ENCODE results near the gene BANP.

BANP gene

DNA sequence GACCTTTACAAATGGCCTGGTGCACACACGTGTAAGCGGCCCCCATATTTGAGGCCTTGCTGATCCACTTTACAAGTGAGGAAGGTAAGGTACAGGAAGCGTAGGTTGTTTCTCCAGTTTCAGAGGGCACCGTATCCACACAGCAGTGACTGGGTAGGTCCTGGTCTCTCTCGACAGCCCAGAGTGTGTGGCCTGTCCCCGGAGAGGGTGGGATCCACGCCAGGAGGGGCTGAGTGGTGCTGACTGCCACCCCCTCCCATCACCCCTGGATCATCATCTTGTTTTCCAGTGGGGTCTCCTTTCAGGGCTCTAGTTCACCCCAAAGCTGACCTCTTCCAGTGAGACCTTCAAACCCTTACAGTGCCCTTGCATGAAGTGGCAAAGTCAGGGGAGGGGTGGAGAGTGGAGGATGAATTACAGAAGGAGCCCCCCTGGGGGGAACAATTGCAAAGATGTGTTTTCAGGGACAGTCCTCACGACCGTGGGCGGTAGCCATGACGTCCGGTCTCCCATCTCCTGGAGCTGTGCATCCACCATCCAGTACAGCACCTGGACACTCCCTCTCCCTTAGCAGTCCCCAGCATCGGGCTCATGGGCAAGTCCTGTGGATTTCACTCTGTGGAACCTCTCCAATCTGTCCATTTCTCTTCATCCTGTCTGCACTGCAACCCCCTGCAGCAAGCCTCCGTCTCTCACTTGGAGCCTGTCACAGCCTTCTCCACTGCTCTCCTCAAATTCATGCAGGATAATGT lies 4.5 kb upstream of the BANP start:
- Histone ChIP-seq H3K9me3 (ENCODE audit: control insufficient read depth, insufficient read depth, low read length) (no peaks in the 10 kb centered on the region), H3K4me3 (ENCODE audit: low read depth, low read length) (no peak overlapping the region), H3K9ac (ENCODE audit: low read depth, low read length) (no peak overlapping the region), H3K4me1 (ENCODE audit: control insufficient read depth, insufficient read depth, low read length) (peaks cover 3% of the 10 kb centered on the region), H3K27me3 (ENCODE audit: control insufficient read depth, insufficient read depth, low read length) (no peaks in the 10 kb centered on the region), H3K36me3 (ENCODE audit: control insufficient read depth, insufficient read depth, low read length) (no peaks in the 10 kb centered on the region)

DNA sequence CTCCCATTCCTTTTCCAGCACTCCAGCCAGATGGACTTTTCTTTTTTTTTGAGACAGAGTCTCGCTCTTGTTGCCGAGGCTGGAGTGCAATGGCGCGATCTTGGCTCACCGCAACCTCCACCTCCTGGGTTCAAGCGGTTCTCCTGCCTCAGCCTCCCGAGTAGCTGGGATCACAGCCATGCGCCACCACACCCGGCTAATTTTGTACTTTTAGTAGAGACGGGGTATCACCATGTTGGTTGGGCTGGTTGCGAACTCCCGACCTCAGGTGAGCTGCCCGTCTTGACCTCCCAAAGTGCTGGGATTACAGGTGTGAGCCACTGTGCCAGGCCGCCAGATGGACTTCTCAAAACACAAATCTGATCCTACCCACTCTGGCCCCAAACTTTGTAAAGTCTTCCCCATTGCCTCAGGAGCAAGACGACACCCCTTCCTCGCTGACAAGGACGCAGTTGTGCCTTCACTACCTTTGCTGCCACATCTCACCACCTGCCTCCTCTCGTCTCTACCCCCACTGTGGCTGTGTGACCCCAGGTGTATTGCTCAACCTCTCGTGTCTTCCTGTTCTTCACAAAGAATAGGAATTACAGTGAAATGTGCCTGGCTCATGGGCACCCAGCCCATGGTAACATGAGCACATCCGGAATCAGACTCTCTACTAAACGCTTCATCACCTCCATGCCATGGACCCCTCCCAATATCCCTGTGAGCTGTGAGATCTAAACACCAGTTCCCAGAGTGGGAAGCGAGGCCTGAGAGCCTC lies 3.7 kb upstream of the BANP start:
- H3K9ac ChIP-seq (ENCODE audit: low read depth, low read length): no peak overlapping the region
- no peak overlapping the region for H3K4me3 ChIP-seq (ENCODE audit: low read depth, low read length)
- peaks cover 3% of the 10 kb centered on the region for H3K4me1 ChIP-seq (ENCODE audit: control insufficient read depth, insufficient read depth, low read length)
- H3K27me3 ChIP-seq (ENCODE audit: control insufficient read depth, insufficient read depth, low read length): no peaks in the 10 kb centered on the region
- H3K9me3 ChIP-seq (ENCODE audit: control insufficient read depth, insufficient read depth, low read length): no peaks in the 10 kb centered on the region
- no peaks in the 10 kb centered on the region for H3K36me3 ChIP-seq (ENCODE audit: control insufficient read depth, insufficient read depth, low read length)

DNA sequence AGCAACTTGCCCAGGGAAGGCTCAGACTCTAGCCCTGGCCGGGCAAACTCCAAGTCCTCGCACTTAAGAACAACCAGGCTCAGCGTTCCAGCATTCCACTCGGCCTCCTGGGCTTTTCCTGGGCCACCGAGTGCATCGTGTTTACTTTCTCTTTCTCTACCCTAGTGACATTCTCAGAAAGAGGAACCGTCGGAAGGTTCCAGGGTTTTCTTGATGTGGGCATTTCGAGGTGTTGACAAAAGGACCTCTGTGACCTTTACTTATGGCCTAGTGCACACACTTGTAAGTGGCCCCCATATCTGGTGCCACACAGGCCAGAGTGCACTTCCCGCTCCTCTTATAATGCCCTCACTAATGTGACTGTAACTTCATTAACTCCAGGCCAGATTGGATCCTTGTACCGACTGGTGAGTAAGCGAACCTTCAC lies 3.1 kb upstream of the BANP start:
- H3K4me1 ChIP-seq (ENCODE audit: control insufficient read depth, insufficient read depth, low read length): peaks cover 3% of the 10 kb centered on the region
- no peak overlapping the region for H3K4me3 ChIP-seq (ENCODE audit: low read depth, low read length)
- H3K36me3 ChIP-seq (ENCODE audit: control insufficient read depth, insufficient read depth, low read length): no peaks in the 10 kb centered on the region
- no peak overlapping the region for H3K9ac ChIP-seq (ENCODE audit: low read depth, low read length)
- H3K9me3 ChIP-seq (ENCODE audit: control insufficient read depth, insufficient read depth, low read length): no peaks in the 10 kb centered on the region
- no peaks in the 10 kb centered on the region for H3K27me3 ChIP-seq (ENCODE audit: control insufficient read depth, insufficient read depth, low read length)

DNA sequence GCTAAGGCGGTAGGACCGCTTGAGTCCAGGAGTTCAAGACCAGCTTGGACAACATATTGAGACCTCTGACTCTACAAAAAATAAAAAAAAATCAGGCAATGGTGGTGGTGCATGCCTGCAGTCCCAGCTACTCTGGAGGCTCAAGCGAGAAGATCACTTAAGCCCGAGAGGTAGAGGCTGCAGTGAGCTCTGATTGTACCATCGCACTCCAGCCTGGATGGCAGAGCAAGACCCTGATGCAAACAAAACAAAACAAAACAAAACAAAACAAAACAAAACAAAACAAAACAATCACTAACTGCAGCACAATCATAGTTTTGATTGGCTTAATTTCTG lies 2.5 kb upstream of the BANP start:
- Histone ChIP-seq H3K4me1 (ENCODE audit: control insufficient read depth, insufficient read depth, low read length) (peaks cover 3% of the 10 kb centered on the region), H3K4me3 (ENCODE audit: low read depth, low read length) (no peak overlapping the region), H3K27me3 (ENCODE audit: control insufficient read depth, insufficient read depth, low read length) (no peaks in the 10 kb centered on the region), H3K9me3 (ENCODE audit: control insufficient read depth, insufficient read depth, low read length) (no peaks in the 10 kb centered on the region), H3K36me3 (ENCODE audit: control insufficient read depth, insufficient read depth, low read length) (peaks cover 4% of the 10 kb centered on the region), H3K9ac (ENCODE audit: low read depth, low read length) (no peak overlapping the region)

DNA sequence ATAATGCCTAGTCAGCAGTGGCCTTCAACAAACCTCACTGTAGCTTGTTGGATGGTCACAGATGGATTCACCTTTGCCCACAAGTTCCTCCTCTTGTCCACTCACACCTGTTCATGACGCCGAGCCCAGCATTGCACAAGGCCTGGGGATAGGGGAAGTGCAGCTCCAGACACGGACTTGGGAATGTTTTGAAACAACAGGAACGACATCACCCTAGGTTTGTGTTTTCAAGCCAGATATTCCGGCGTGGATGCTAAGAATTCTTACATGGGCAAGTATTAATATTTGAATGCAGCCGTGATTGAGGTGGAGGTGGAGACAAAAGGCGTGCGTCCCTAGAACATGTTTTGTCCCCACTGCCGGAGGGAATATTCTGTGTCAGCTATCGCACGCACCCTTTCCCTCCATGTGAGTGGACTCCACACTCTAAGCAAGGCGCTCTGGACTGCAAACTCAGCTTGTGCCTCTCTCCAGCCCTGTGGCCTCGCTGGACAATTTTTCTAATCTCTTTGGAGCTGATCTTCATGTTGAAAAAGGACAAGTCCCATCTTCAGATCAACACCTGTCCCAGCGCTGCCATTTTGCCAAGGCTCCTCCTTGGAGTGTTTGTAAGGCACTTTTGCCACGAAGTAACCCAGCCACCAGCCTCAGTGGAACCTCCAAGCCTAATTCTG lies 2.0 kb upstream of the BANP start:
- Histone ChIP-seq H3K9me3 (ENCODE audit: control insufficient read depth, insufficient read depth, low read length) (no peaks in the 10 kb centered on the region), H3K36me3 (ENCODE audit: control insufficient read depth, insufficient read depth, low read length) (peaks cover 6% of the 10 kb centered on the region), H3K4me3 (ENCODE audit: low read depth, low read length) (no peak overlapping the region), H3K27me3 (ENCODE audit: control insufficient read depth, insufficient read depth, low read length) (no peaks in the 10 kb centered on the region), H3K4me1 (ENCODE audit: control insufficient read depth, insufficient read depth, low read length) (peaks cover 3% of the 10 kb centered on the region), H3K9ac (ENCODE audit: low read depth, low read length) (no peak overlapping the region)

- H3K4me1 ChIP-seq (ENCODE audit: control insufficient read depth, insufficient read depth, low read length): peaks cover 3% of the 10 kb centered on the region
- H3K9me3 ChIP-seq (ENCODE audit: control insufficient read depth, insufficient read depth, low read length): no peaks in the 10 kb centered on the region
- H3K4me3 ChIP-seq (ENCODE audit: low read depth, low read length): peak overlapping the region; percentile 90
- peaks cover 9% of the 10 kb centered on the region for H3K36me3 ChIP-seq (ENCODE audit: control insufficient read depth, insufficient read depth, low read length)
- no peaks in the 10 kb centered on the region for H3K27me3 ChIP-seq (ENCODE audit: control insufficient read depth, insufficient read depth, low read length)
- peak overlapping the region; percentile 97 for H3K9ac ChIP-seq (ENCODE audit: low read depth, low read length)
These were observed 611 bp downstream of the BANP start for GRCh38 chr16:87951552-87952538.

DNA sequence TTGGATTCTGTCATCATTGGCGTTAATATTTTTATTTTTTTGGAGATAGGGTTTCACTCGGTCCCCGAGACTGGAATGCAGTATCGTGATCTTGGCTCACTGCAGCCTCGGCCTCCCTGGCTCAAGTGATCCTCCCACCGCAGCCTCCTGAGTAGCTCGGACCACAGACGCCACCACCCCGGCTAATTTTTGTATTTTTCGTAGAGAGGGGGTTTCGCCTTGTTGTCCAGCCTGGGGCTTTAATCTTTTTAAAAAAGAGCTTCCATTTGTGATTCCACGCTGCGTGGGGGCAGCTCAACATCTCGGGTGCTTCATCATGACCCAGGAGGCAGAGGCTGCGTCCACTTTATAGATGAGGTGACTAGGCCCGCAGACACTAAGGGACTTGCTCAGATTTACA lies 1.5 kb downstream of the BANP start:
- Histone ChIP-seq H3K4me1 (ENCODE audit: control insufficient read depth, insufficient read depth, low read length) (peaks cover 3% of the 10 kb centered on the region), H3K36me3 (ENCODE audit: control insufficient read depth, insufficient read depth, low read length) (peaks cover 14% of the 10 kb centered on the region), H3K9ac (ENCODE audit: low read depth, low read length) (no peak overlapping the region), H3K27me3 (ENCODE audit: control insufficient read depth, insufficient read depth, low read length) (no peaks in the 10 kb centered on the region), H3K4me3 (ENCODE audit: low read depth, low read length) (no peak overlapping the region), H3K9me3 (ENCODE audit: control insufficient read depth, insufficient read depth, low read length) (no peaks in the 10 kb centered on the region)

- Histone ChIP-seq H3K9me3 (ENCODE audit: control insufficient read depth, insufficient read depth, low read length) (no peaks in the 10 kb centered on the region), H3K4me3 (ENCODE audit: low read depth, low read length) (no peak overlapping the region), H3K27me3 (ENCODE audit: control insufficient read depth, insufficient read depth, low read length) (no peaks in the 10 kb centered on the region), H3K9ac (ENCODE audit: low read depth, low read length) (peak overlapping the region; percentile 47), H3K4me1 (ENCODE audit: control insufficient read depth, insufficient read depth, low read length) (peaks cover 3% of the 10 kb centered on the region), H3K36me3 (ENCODE audit: control insufficient read depth, insufficient read depth, low read length) (peaks cover 17% of the 10 kb centered on the region)
These were observed 2.3 kb downstream of the BANP start for GRCh38 chr16:87953308-87954215.

- Histone ChIP-seq H3K4me1 (ENCODE audit: control insufficient read depth, insufficient read depth, low read length) (peaks cover 3% of the 10 kb centered on the region), H3K27me3 (ENCODE audit: control insufficient read depth, insufficient read depth, low read length) (no peaks in the 10 kb centered on the region), H3K36me3 (ENCODE audit: control insufficient read depth, insufficient read depth, low read length) (peaks cover 17% of the 10 kb centered on the region), H3K9ac (ENCODE audit: low read depth, low read length) (no peak overlapping the region), H3K9me3 (ENCODE audit: control insufficient read depth, insufficient read depth, low read length) (no peaks in the 10 kb centered on the region), H3K4me3 (ENCODE audit: low read depth, low read length) (no peak overlapping the region)
These were observed 3.1 kb downstream of the BANP start for GRCh38 chr16:87954361-87954760.

DNA sequence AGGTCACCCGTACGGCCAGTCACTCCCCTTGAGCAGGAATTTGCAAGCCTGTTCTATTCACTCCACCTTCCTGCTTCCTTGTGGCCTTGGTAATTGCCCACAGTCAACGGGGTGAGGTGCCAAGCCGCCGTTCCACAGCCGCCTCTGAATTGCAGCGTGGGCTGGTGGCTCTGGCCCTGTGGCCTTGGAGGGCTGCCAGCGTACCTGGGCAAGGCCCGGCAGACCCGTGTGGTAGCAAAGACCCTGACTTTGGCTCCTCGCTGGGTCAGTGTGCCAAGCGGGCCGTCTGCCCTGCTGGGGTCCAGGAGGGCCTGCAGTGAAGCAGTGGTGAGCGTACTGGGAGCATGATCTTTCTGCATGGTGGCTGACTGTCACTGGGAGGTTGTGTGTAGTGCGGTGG lies 3.6 kb downstream of the BANP start:
- H3K4me3 ChIP-seq (ENCODE audit: low read depth, low read length): no peak overlapping the region
- no peak overlapping the region for H3K9ac ChIP-seq (ENCODE audit: low read depth, low read length)
- no peaks in the 10 kb centered on the region for H3K9me3 ChIP-seq (ENCODE audit: control insufficient read depth, insufficient read depth, low read length)
- no peaks in the 10 kb centered on the region for H3K27me3 ChIP-seq (ENCODE audit: control insufficient read depth, insufficient read depth, low read length)
- H3K4me1 ChIP-seq (ENCODE audit: control insufficient read depth, insufficient read depth, low read length): peaks cover 3% of the 10 kb centered on the region
- H3K36me3 ChIP-seq (ENCODE audit: control insufficient read depth, insufficient read depth, low read length): peaks cover 17% of the 10 kb centered on the region

Measured in iPS-15b (cell line).